ENCODE results near the gene SPINT3. TPM values are rescaled to one million over a fixed set of nuclear protein-coding genes. Genes with fewer than 3 reads are reported as not detected.

The SPINT3 gene
- total RNA-seq, 1 donor from 2014 or later, result not detected

DNA sequence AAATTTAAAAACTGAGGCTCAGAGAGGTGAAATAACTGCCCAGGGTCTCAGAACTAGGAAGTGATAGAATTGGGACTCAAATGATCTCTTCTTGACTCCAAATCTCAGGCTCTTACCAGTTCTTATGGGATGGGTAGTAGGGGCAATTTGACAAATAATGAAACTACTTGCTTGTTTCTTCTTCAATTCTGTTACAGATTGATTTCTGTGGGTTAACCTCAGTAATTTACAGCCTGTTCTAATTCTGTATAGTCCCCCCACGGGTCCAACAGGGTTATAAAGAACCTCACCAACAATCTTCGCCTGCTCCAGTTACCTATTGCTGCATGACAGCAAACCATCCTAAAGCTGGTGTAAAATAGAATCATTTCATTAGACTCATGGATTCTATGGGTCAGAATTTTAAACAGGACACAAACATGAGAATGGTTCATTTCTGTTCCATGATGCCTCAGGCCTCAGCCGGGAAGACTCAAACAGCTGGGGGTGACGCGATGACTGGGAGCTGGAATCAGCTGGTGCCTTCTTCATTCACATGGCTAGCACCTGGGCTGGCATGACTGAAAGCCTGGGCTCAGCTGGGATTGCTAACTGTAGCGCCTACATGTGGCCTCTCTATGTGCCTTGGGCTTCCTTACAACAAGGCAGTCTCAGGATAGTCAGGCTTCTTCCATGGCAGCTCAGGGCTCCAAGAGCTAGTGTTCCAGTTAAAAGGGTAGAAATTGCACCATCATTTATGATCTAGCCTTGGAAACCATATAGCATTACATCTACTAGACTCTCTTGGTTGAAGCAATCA lies 52.5 kb downstream of the SPINT3 start:
- DNase-seq (ENCODE audit: low read depth), result no peak

Other genes with a start within 250 kb of the SPINT3 start
- not detected in 2 replicates for gene RBPJL, start 208.8 kb downstream of the SPINT3 start, total RNA-seq
- not detected in 2 replicates for gene MATN4, start 207.3 kb downstream of the SPINT3 start, total RNA-seq
- gene SDC4, start 167.2 kb downstream of the SPINT3 start, total RNA-seq, result 500 and 534 TPM in 2 replicates
- gene SYS1, start 152.5 kb downstream of the SPINT3 start, total RNA-seq, result 23.6 and 41.0 TPM in 2 replicates
- not detected in 2 replicates for gene TP53TG5, start 137.3 kb downstream of the SPINT3 start, total RNA-seq
- 7.1 and 18.4 TPM in 2 replicates for gene DBNDD2, start 107.3 kb downstream of the SPINT3 start, total RNA-seq
- gene PIGT, start 99.5 kb downstream of the SPINT3 start, total RNA-seq, result 16.3 and 32.9 TPM in 2 replicates
- gene WFDC2, start 45.9 kb downstream of the SPINT3 start, total RNA-seq, result 1.6 and 25.0 TPM in 2 replicates
- gene WFDC6, start 23.9 kb upstream of the SPINT3 start, total RNA-seq, result not detected in 2 replicates
- gene EPPIN, start 31.8 kb upstream of the SPINT3 start, total RNA-seq, result not detected in 2 replicates
- not detected in 2 replicates for gene WFDC8, start 63.7 kb upstream of the SPINT3 start, total RNA-seq
- not detected in 2 replicates for gene WFDC10A, start 114.1 kb upstream of the SPINT3 start, total RNA-seq
- not detected in 2 replicates for gene WFDC9, start 115.7 kb upstream of the SPINT3 start, total RNA-seq
- not detected in 2 replicates for gene WFDC11, start 154.6 kb upstream of the SPINT3 start, total RNA-seq
- not detected in 2 replicates for gene WFDC13, start 186.4 kb upstream of the SPINT3 start, total RNA-seq
- not detected in 2 replicates for gene WFDC10B, start 189.4 kb upstream of the SPINT3 start, total RNA-seq
- not detected in 2 replicates for gene SPINT4, start 206.7 kb upstream of the SPINT3 start, total RNA-seq

All from renal cortical epithelial cell (primary cell).